Neural crest cell (in vitro differentiated cells): Measurements from ENCODE around the gene GRIA2. TPM values are rescaled to one million over a fixed set of nuclear protein-coding genes. Genes with fewer than 3 reads are reported as not detected.

Experiments
- DNase-seq: peaks from one replicate; pipeline ENCODE4 v3.0.0; 2021; ENCODE audit warnings: low read depth, mixed read lengths, low spot score
- H3K27ac Mint-ChIP-seq: one replicate; pipeline ENCODE4 v1.8.0; 2021; ENCODE audit warnings: mild to moderate bottlenecking, mixed read lengths; ENCODE audit not compliant: unreplicated experiment
- H3K27me3 Mint-ChIP-seq: 2 replicates; pipeline ENCODE4 v1.8.0; 2021; ENCODE audit warnings: low read depth, mild to moderate bottlenecking, mixed read lengths
- H3K36me3 Mint-ChIP-seq: 2 replicates; pipeline ENCODE4 v1.8.0; 2021; ENCODE audit warnings: low read depth, mild to moderate bottlenecking, mixed read lengths
- H3K4me1 Mint-ChIP-seq: 2 replicates; pipeline ENCODE4 v1.8.0; 2021; ENCODE audit warnings: mixed read lengths
- H3K4me3 Mint-ChIP-seq: one replicate; pipeline ENCODE4 v1.8.0; 2021; ENCODE audit warnings: mild to moderate bottlenecking, mixed read lengths
- H3K9me3 Mint-ChIP-seq: 2 replicates; pipeline ENCODE4 v1.8.0; 2021; ENCODE audit warnings: mixed read lengths
- total RNA-seq: library from RNA; stranded (reverse); gene quantifications from 2 replicates; pipeline ENCODE4 v1.2.1, GENCODE V29; 2021
- TF ChIP-seq, protein P1 (sequence below): fragments of 200-600 bp; sonication (generic); conservative IDR thresholded peaks from 2 replicates; pipeline ENCODE4 v1.5.0; 2021; ENCODE audit warnings: antibody characterized with exemption, mild to moderate bottlenecking

The GRIA2 gene
- total RNA-seq, 1 donor from 2014 or later, result 2.7 TPM

DNA sequence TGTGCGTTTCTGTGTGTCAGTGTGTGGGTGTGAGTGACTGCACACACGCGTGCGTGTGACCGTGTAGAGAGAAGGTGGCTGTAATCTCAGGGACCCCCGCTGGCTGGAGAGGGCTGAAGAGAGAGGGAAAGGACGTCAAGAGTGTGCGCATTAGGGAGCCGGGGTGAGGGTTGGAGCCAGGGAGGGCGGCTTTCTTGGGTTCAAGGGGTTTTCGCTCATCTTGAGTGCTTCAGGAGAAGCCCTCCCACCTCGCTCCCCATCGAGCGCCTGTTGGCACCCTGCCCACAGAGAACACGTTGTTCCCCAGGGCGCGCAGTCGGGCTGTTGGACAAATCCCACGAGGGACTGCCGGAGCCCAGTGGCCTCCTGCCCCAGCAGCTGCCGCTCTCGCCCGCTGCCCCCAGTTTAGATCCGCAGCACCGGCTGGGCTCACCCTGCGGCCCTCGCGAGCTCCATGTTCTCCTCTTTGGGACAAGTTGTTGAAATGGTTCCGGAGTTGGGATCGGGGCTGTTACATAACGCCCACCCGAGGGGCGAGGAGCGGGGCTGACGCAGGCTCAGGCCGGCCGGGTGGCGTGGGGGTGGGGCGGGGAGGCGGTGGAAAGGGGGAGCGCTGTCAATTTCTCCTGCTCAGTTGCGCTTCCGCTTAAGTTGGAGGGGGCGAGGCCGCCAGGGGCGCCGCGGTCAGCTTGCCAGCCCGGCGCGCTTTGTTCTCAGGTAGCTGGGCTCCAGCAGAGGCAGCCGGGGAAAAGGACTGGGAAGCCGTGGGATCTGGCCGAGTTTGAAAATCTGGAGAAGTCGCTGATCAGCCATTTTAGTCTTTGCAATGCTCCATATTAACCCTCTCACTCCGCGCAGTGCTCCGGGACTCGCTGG, 1.6 kb downstream of the GRIA2 start:
- peaks cover 30% of the 10 kb centered on the region for H3K4me1 Mint-ChIP-seq
- peaks cover 68% of the 10 kb centered on the region for H3K27me3 Mint-ChIP-seq

DNA sequence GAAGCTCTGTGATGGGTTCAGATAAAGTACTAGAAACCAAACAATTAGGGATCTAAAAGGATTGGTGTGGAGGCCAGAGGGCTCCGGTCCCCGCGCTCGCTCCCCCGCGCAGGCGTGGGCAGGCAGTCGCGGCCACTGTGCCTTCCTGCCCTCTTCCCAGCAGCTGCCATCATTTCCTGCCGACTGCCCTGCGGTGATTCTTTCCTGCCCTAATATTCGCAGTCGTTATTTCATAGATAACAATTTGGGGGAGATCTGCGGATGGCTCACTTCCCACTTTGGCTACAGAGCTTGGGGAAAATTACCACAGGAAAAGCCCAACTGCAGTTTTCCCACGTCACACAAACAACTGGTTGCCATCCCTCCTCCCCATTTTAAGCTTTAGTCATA, 2.2 kb downstream of the GRIA2 start:
- Mint-ChIP-seq H3K4me1 (peaks cover 30% of the 10 kb centered on the region), H3K9me3 (no peaks in the 10 kb centered on the region), H3K4me3 (peak overlapping the region; percentile 89), H3K27ac (peak overlapping the region; percentile 87), H3K27me3 (peaks cover 65% of the 10 kb centered on the region), H3K36me3 (no peaks in the 10 kb centered on the region)
- TF ChIP-seq, protein P1, sequence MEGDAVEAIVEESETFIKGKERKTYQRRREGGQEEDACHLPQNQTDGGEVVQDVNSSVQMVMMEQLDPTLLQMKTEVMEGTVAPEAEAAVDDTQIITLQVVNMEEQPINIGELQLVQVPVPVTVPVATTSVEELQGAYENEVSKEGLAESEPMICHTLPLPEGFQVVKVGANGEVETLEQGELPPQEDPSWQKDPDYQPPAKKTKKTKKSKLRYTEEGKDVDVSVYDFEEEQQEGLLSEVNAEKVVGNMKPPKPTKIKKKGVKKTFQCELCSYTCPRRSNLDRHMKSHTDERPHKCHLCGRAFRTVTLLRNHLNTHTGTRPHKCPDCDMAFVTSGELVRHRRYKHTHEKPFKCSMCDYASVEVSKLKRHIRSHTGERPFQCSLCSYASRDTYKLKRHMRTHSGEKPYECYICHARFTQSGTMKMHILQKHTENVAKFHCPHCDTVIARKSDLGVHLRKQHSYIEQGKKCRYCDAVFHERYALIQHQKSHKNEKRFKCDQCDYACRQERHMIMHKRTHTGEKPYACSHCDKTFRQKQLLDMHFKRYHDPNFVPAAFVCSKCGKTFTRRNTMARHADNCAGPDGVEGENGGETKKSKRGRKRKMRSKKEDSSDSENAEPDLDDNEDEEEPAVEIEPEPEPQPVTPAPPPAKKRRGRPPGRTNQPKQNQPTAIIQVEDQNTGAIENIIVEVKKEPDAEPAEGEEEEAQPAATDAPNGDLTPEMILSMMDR, result no peak
- no peak for DNase-seq

More for the DNA sequence above, 1.6 kb downstream of the GRIA2 start:
- peak; percentile 47 for DNase-seq
- Mint-ChIP-seq H3K4me3 (peak overlapping the region; percentile 89), H3K27ac (no peak overlapping the region), H3K36me3 (no peaks in the 10 kb centered on the region), H3K9me3 (no peaks in the 10 kb centered on the region)
- TF ChIP-seq, protein P1, result peak; percentile 47

DNA sequence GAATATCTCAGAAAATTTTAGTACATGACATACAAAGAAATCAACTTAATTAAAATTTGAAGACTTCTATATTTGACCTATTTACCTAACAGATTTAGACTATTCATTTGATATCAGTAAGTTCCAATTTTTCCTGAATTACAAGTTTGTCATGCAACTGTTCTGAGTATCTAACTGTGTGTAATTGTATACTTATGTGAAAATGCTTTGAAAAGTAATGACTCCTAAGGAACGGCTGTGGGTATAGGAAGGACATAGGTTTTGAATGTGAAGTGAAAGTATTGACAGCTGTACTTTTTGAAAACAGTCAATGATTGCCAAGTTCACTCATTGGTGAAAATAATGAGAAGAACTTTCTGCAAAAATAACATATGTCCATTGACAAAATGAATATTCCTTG, 2.9 kb downstream of the GRIA2 start:
- H3K27me3 Mint-ChIP-seq, result peaks cover 62% of the 10 kb centered on the region
- no peaks in the 10 kb centered on the region for H3K36me3 Mint-ChIP-seq
- H3K9me3 Mint-ChIP-seq, result no peaks in the 10 kb centered on the region
- peak overlapping the region; percentile 89 for H3K4me3 Mint-ChIP-seq
- TF ChIP-seq, protein P1, result no peak
- no peak overlapping the region for H3K27ac Mint-ChIP-seq
- no peak for DNase-seq
- peaks cover 30% of the 10 kb centered on the region for H3K4me1 Mint-ChIP-seq

DNA sequence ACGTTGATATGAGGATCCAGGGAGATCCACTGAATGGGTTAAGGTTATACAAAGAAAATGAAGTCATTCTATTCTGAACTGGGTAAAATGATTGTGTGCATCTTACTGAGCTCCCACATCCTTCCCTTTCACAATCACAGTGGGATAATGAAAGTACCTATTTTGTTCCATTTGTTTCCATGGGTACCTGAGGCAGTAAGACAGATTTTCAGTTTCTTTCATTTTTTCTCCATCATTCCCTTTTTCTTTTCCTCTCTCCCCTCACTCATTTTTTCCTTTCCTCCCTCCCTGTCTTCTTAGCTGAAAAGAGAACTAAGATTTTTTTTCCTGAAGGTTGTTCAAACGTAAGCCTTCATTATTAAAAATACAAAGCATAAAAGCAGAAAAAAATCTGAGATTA, 4.6 kb downstream of the GRIA2 start:
- TF ChIP-seq, protein P1, result no peak
- DNase-seq, result no peak
- Mint-ChIP-seq H3K4me3 (no peak overlapping the region), H3K4me1 (peaks cover 26% of the 10 kb centered on the region), H3K27ac (no peak overlapping the region), H3K36me3 (no peaks in the 10 kb centered on the region), H3K27me3 (peaks cover 50% of the 10 kb centered on the region), H3K9me3 (no peaks in the 10 kb centered on the region)

DNA sequence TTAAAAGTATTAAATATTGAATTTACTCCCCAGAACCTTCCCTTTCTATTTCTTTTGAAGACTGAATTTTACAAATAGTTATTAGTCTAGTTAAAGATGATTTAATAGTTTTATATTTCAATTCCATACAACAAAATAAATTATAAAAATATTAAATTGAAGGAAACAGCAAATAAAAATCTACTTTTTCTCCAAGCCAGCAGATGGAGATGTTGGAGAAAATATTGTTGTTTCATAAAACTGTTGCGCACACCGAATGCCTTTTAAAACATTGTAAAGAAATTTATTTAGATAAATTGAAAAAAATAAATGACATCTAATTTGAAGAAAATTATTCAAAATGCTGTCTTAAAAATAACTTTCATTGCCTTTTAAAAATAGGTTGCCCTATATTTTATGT, 5.5 kb downstream of the GRIA2 start:
- Mint-ChIP-seq H3K4me1 (peaks cover 19% of the 10 kb centered on the region), H3K27me3 (peaks cover 41% of the 10 kb centered on the region), H3K36me3 (no peaks in the 10 kb centered on the region), H3K4me3 (no peak overlapping the region), H3K27ac (no peak overlapping the region), H3K9me3 (no peaks in the 10 kb centered on the region)
- TF ChIP-seq, protein P1, result no peak
- DNase-seq, result no peak
